Measurements from ENCODE around the gene PVALEF.

The PVALEF gene

GRCh38 chr17:81194941-81195901, 29.9 kb downstream of the PVALEF start:
- no peak for DNase-seq (ENCODE audit: extremely low read depth in 1 of 2, low read depth in 1 of 2)

DNA sequence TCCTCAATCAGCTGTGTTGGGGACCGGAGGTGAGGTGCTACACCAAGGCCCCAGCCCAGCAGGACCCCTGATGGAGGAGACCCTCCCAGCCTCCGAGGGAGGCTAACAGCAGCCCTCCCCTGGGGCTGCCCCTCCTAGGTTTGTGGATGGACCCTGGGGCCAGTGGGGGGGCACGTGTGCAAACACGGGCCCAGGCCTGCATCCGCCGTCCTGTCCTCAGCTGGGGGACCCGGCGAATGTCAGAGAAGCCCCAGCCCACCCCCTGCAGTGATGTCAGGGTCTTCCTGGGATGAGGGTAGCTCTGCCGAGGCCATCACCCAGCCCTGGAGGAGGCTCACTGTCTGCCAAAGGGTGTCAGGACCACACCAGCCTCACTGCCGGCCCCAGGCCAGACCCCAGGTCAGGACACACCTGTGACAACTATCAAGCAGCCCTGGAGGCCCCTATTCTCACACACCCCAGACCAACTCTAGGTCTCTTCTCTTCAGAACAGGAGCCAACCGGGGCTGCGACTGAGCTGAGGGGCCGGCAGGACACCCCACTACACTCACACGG, 30.7 kb downstream of the PVALEF start:
- DNase-seq (ENCODE audit: extremely low read depth in 1 of 2, low read depth in 1 of 2), result no peak

DNA sequence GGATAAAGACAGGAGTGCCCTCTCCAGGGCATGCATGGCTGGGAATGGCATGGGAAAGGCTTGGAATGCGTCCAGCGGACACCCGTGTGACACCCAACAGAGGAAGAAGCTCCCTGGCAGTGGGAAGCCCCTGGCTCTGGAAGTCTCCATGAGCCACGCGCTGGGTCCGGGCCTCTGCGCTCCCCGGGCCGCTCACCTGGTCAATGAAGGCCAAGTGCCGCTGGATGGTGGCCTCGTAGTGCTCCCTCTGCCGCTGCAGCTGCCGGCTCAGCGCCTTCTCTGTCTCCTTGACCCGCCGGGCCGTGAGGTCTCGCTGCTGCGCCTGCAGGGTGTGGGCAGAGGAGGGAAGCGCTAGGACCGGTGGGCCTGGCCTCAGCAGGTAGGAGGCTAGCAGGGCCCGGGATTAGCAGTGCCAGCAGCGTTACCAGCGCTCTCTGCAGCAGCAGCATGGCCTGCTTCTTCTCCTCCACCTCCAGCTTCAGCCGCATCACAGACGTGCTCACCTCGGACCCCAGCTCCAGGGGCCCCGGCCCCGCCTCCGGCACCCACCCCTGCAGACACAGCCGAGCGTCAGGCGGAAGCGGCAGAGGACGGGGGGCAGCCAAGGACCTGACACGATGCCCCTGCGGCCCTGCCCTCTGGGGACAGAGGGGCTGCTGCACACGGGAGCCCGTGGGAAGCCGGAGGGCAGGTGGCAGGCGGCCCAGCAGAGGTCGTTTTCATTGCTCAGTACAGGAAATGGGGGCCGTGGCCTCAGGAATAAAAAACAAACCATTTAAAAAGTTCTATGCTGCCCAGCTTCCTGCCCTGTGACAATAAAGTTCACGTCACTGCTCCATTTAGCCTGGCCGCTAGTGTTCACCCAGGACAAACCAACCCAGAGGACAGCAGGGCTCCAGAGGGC, 31.4 kb downstream of the PVALEF start:
- DNase-seq (ENCODE audit: extremely low read depth in 1 of 2, low read depth in 1 of 2), result no peak

- DNase-seq (ENCODE audit: extremely low read depth in 1 of 2, low read depth in 1 of 2), result no peak
Observed at GRCh38 chr17:81197409-81197795, 32.1 kb downstream of the PVALEF start.

- DNase-seq (ENCODE audit: extremely low read depth in 1 of 2, low read depth in 1 of 2), result no peak
Observed at GRCh38 chr17:81197831-81198490, 32.7 kb downstream of the PVALEF start.

GRCh38 chr17:81198826-81199481, 33.6 kb downstream of the PVALEF start:
- no peak for DNase-seq (ENCODE audit: extremely low read depth in 1 of 2, low read depth in 1 of 2)

- no peak for DNase-seq (ENCODE audit: extremely low read depth in 1 of 2, low read depth in 1 of 2)
Observed at GRCh38 chr17:81199482-81199830, 34.1 kb downstream of the PVALEF start.

GRCh38 chr17:81200201-81200600, 34.9 kb downstream of the PVALEF start:
- no peak for DNase-seq (ENCODE audit: extremely low read depth in 1 of 2, low read depth in 1 of 2)

GRCh38 chr17:81200695-81201580, 35.6 kb downstream of the PVALEF start:
- no peak for DNase-seq (ENCODE audit: extremely low read depth in 1 of 2, low read depth in 1 of 2)

GRCh38 chr17:81202318-81202717, 37.0 kb downstream of the PVALEF start:
- no peak for DNase-seq (ENCODE audit: extremely low read depth in 1 of 2, low read depth in 1 of 2)

DNA sequence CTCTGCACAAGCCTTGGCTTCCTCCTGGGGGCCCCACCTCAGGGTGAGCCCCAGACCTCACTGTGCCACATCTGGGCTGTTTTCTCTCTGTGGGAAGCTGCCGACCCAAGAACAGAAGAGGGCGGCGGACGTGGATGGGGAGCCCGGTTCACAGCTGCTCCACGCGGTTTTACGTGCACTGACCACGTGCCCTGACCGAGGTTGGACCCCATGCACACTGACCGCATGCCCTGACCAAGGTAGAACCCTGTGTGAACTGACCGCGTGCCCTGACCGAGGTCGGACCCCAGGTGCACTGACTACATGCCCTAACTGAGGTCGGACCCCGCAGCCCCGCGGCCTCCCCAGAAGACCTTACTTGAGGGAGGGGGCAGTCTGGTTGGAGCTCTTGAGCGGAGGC, 37.8 kb downstream of the PVALEF start:
- DNase-seq (ENCODE audit: extremely low read depth in 1 of 2, low read depth in 1 of 2), result no peak

DNA sequence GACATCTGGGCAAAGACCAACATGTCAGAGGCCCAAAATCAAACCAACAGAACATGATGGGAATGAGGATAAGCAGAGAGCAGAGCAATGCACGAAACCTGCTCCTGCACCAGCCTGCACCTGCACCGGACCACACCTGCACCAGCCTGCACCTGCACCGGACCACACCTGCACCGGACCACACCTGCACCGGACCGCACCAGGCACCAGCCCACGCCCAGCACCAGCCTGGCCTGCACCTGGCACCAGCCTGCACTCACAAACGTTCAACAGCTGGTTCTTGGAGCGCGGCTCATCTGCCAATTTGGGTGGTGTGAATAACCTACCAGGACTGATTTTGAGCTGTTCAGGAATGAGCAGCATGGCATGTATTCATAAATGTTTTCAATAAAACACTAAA, 39.3 kb downstream of the PVALEF start:
- DNase-seq (ENCODE audit: extremely low read depth in 1 of 2, low read depth in 1 of 2), result no peak

GRCh38 chr17:81206166-81206565, 40.9 kb downstream of the PVALEF start:
- no peak for DNase-seq (ENCODE audit: extremely low read depth in 1 of 2, low read depth in 1 of 2)

- no peak for DNase-seq (ENCODE audit: extremely low read depth in 1 of 2, low read depth in 1 of 2)
Observed at GRCh38 chr17:81206657-81207056, 41.4 kb downstream of the PVALEF start.

DNA sequence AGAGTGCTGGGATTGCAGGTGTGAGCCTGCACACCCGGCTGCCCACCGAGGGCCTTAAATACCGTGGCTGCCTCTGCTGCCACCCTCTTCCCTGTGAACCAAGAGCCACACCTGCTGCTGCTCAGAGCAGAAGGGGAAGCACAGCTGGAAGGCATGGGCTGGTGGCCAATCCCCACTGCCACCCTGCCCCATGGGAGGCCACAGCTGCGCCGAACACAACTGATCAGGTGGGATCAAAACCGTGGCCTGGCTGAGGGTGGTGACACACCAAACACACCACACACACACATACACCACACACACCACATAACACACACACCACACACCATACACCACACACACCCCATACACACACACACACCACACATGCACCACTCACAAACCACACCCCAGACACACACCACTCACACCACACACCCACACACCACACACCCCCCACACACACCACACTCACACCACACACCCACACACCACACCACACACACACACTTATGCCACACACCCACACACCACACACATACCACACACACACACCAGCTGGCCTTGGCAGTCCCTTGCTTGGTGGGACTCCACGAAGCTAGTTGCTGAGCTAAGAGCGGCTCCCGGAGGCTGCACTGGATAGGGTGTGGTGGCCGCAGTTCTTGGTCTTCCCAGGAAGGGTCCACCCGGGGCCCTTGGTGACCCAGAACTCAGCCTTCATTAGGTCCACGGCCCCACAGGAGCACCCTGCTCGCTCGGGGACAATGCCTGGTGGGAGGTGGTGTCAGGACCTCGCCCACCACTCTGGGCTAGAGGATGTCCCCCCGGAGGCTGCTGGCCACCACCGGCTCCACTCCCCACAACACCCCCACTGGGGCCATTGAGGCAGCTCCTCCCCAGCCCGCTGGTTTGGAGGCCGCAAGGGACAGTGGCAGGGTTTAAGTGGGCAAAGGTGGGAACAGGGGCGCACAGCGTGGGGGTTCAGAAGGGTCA, 42.6 kb downstream of the PVALEF start:
- DNase-seq (ENCODE audit: extremely low read depth in 1 of 2, low read depth in 1 of 2), result no peak

DNA sequence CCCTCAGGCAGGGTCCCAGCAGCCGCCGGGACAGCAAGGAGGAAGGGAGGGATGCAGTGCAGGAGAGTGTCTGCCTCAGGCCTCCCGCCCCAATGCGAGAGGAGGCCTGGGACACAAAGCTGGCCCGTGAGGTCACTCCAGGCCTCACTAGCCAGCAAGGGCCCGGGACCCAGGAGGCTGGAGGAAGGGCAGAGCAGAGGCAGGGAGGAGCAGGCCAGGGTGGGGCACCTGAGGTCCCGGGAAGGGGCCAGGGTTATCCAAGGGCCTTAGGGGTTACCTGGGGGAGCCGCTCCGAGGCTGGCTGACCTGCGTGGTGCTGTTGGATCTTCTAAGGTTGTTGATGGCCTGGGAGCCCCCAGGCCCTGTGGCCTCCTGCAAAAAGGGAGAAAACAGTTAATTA, 43.3 kb downstream of the PVALEF start:
- DNase-seq (ENCODE audit: extremely low read depth in 1 of 2, low read depth in 1 of 2), result no peak

DNA sequence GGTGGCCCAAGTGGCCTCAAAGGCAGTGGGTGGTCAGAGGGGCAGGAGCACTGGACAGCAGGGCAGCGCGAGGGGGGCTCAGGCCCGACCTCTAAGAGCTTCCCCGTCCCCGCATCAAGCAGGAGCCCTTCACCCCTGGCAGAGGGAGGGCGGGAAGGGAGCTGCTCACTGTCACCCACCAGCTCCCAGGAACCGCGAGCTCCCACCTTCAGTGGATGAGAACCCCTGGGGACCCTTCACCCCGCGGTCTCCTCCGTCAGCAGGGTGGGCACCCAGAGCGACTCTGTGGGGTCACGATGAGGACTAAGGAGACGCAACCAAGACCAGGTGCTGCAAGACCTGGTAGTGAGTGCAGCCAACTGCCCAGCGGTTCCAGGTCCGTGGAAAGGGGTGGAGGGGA, 43.8 kb downstream of the PVALEF start:
- DNase-seq (ENCODE audit: extremely low read depth in 1 of 2, low read depth in 1 of 2), result no peak

- DNase-seq (ENCODE audit: extremely low read depth in 1 of 2, low read depth in 1 of 2), result no peak
Observed at GRCh38 chr17:81210466-81210865, 45.2 kb downstream of the PVALEF start.

Measured in activated CD8-positive, alpha-beta memory T cell treated with anti-CD3 and anti-CD28 coated beads for 1 hour (primary cell).